HepG2 (cell line): Measurements from ENCODE around the gene ST6GALNAC3. TPM values are rescaled to one million over a fixed set of nuclear protein-coding genes. Genes with fewer than 3 reads are reported as not detected.

Source experiments
- ATAC-seq: fragments of 200-7000 bp; cut with Tn5 transposase; 3 replicates; pipeline ENCODE4 v1.9.1; 2020; ENCODE audit warnings: mild to moderate bottlenecking, moderate library complexity
- BruUV-seq: library from RNA; stranded (reverse); fragments of 400-500 nt; replicated peaks from 2 replicates; lab custom pipeline; 2021; lab: Mats Ljungman, UMichigan
- CTCF ChIA-PET: fragments of 300-600 bp; formaldehyde crosslinking; extraction: SDS; loops from one replicate; lab custom pipeline; 2021; ENCODE audit warnings: low total read pairs, inconsistent platforms, low intra/inter-chr PET ratio; lab: Yijun Ruan, JAX
- POLR2A ChIA-PET: fragments of 350-600 bp; sonication (Branson Sonifier 250); formaldehyde crosslinking; loops from one replicate; lab custom pipeline; 2020; ENCODE audit warnings: antibody characterized with exemption, inconsistent platforms; lab: Yijun Ruan, JAX
- DNase-seq: peaks from one replicate; pipeline ENCODE4 v3.0.0-alpha.2; 2015; ENCODE audit warnings: low spot score
- FAIRE-seq: peaks from 3 replicates; lab custom pipeline; 2011; peaks lifted over from hg19 to GRCh38; lab: Jason Lieb, UNC
- H2AFZ ChIP-seq: one replicate; pipeline ENCODE4 v1.6.1; 2011; ENCODE audit warnings: low read length, inconsistent platforms
- H3K27ac ChIP-seq: fragments of 300-600 bp; 3 replicates; pipeline ENCODE4 v1.8.0; 2011; ENCODE audit warnings: mixed run types, mild to moderate bottlenecking, mixed read lengths, low read length, inconsistent platforms; ENCODE audit not compliant: insufficient read depth; ENCODE audit errors: extremely low read length
- H3K27me3 ChIP-seq, 2 experiments: fragments of 200-600 bp in 1 of 2; 2 replicates in 1 of 2; 3 replicates in 1 of 2; pipeline versions ENCODE4 v1.6.0 to v1.8.0; 2011; ENCODE audit warnings: low read length in 2 of 2, mild to moderate bottlenecking in 2 of 2, moderate library complexity in 2 of 2, inconsistent platforms in 1 of 2; ENCODE audit not compliant: insufficient read depth in 2 of 2, control insufficient read depth in 1 of 2
- H3K36me3 ChIP-seq, 2 experiments: fragments of 200-600 bp in 1 of 2; replicated peaks in 1 of 2; 2 replicates in 1 of 2; 3 replicates in 1 of 2; pipeline versions ENCODE4 v1.5.1 to v1.8.0; 2011; ENCODE audit warnings: low read length in 2 of 2, inconsistent platforms in 1 of 2; ENCODE audit not compliant: insufficient read depth in 2 of 2, control insufficient read depth in 1 of 2
- H3K4me1 ChIP-seq: 2 replicates; pipeline ENCODE4 v1.5.1; 2012; ENCODE audit warnings: low read length, inconsistent platforms; ENCODE audit not compliant: insufficient read depth
- H3K4me2 ChIP-seq: 2 replicates; pipeline ENCODE4 v1.6.0; 2011; ENCODE audit warnings: low read depth, low read length, inconsistent platforms
- H3K4me3 ChIP-seq, 3 experiments: fragments of 200-600 bp in 1 of 3; sonication (generic), shearing (Covaris generic) in 1 of 3; replicated peaks in 1 of 3; 2 replicates each; pipeline ENCODE4 v1.5.1; 2011 to 2016; ENCODE audit warnings: low read length in 3 of 3, inconsistent platforms in 2 of 3, low read depth in 2 of 3, mild to moderate bottlenecking in 2 of 3, control low read depth in 1 of 3, mixed read lengths in 1 of 3; ENCODE audit not compliant: insufficient read depth in 1 of 3
- H3K79me2 ChIP-seq: one replicate; pipeline ENCODE4 v1.6.1; 2011; ENCODE audit warnings: low read length, inconsistent platforms; ENCODE audit not compliant: insufficient read depth
- H3K9ac ChIP-seq: 2 replicates; pipeline ENCODE4 v1.6.0; 2011; ENCODE audit warnings: mild to moderate bottlenecking, low read depth, low read length, inconsistent platforms; ENCODE audit not compliant: insufficient read depth
- H3K9me3 ChIP-seq: 2 replicates; pipeline ENCODE4 v1.5.1; 2012; ENCODE audit warnings: mild to moderate bottlenecking, low read length
- H4K20me1 ChIP-seq: 2 replicates; pipeline ENCODE4 v1.6.0; 2011; ENCODE audit warnings: inconsistent platforms, mild to moderate bottlenecking, low read length, moderate library complexity; ENCODE audit not compliant: insufficient read depth
- ATF5 ChIP-seq: sonication (generic); formaldehyde crosslinking; IDR thresholded peaks from 2 replicates; pipeline ENCODE4 v1.4.0; 2020; ENCODE audit warnings: mild to moderate bottlenecking, low read depth, missing genetic modification reagents
- ATF7 ChIP-seq, 2 experiments: fragments of 450-650 bp in 1 of 2; sonication (generic) in 1 of 2; formaldehyde crosslinking in 1 of 2; IDR thresholded peaks; 2 replicates each; pipeline versions ENCODE4 v1.4.0 to v1.6.1; 2016 to 2020; ENCODE audit warnings: antibody characterized with exemption in 1 of 2, mild to moderate bottlenecking in 1 of 2, missing genetic modification reagents in 1 of 2
- HIC2 ChIP-seq: sonication (generic); formaldehyde crosslinking; IDR thresholded peaks from 2 replicates; pipeline ENCODE4 v1.9.0; 2022; ENCODE audit warnings: low read depth, missing genetic modification reagents
- IRF2 ChIP-seq: IDR thresholded peaks from 2 replicates; pipeline ENCODE4 v1.6.1; 2018; ENCODE audit warnings: missing genetic modification reagents, missing compliant biosample characterization
- KDM6A ChIP-seq: IDR thresholded peaks from 2 replicates; pipeline ENCODE4 v1.6.1; 2016; ENCODE audit warnings: low read depth
- TBX2 ChIP-seq: sonication (generic); formaldehyde crosslinking; IDR thresholded peaks from 2 replicates; pipeline ENCODE4 v1.5.0; 2020; ENCODE audit warnings: missing genetic modification reagents, mild to moderate bottlenecking, borderline replicate concordance
- ZBTB34 ChIP-seq: sonication (generic); formaldehyde crosslinking; IDR thresholded peaks from 2 replicates; pipeline ENCODE4 v1.8.0; 2022; ENCODE audit warnings: mild to moderate bottlenecking, missing genetic modification reagents
- ZFP36 ChIP-seq: fragments of 150-350 bp; IDR thresholded peaks from 2 replicates; pipeline ENCODE4 v1.6.1; 2018; ENCODE audit warnings: borderline replicate concordance, low read length, low read depth; ENCODE audit not compliant: partially characterized antibody
- ZNF329 ChIP-seq: sonication (generic); formaldehyde crosslinking; IDR thresholded peaks from 2 replicates; pipeline ENCODE4 v1.9.0; 2021; ENCODE audit warnings: low read depth, mild to moderate bottlenecking, missing genetic modification reagents
- ZNF766 ChIP-seq: sonication (generic); formaldehyde crosslinking; IDR thresholded peaks from 2 replicates; pipeline ENCODE4 v1.5.0; 2020; ENCODE audit warnings: missing genetic modification reagents, borderline replicate concordance
- ZNF839 ChIP-seq: sonication (generic); formaldehyde crosslinking; IDR thresholded peaks from 2 replicates; pipeline ENCODE4 v1.4.0; 2020; ENCODE audit warnings: missing genetic modification reagents, mild to moderate bottlenecking, borderline replicate concordance
- WGBS: methylation state at CpG from one replicate; pipeline ENCODE4 v1.1.6; 2017; ENCODE audit warnings: low lambda C conversion rate; 5-methylcytosine and 5-hydroxymethylcytosine counted together
- in situ Hi-C: cut with HindIII; loops from 2 replicates; pipeline ENCODE4 v1.10.0; 2017; ENCODE audit warnings: low pct_unique_long_range_greater_than_20kb; ENCODE audit not compliant: extremely low pct_ligation_motif_present
- intact Hi-C: fragments of 100-400 bp; cut with micrococcal nuclease; formaldehyde crosslinking; loops from one replicate; pipeline ENCODE4 v1.10.0; 2022; ENCODE audit not compliant: unreplicated experiment
- polyA plus RNA-seq, 8 experiments: library from polyadenylated mRNA; depleted of rRNA in 3 of 8; stranded (reverse) in 7 of 8; unstranded in 1 of 8; fragments of >200 nt; fragmentation: Illumina TruSeq in 4 of 8; extraction: Trizol in 4 of 8; gene quantifications; 2 replicates each; pipeline versions ENCODE4 v1.2.1 to v1.2.3, GENCODE V29; 2011 to 2016; ENCODE audit warnings: low read depth in 4 of 8, missing spikeins in 1 of 8, mixed read lengths in 1 of 8; ENCODE audit not compliant: insufficient read depth in 1 of 8
- total RNA-seq, 5 experiments: library from RNA; depleted of rRNA; stranded (reverse); fragments of >200 nt; fragmentation: Illumina TruSeq; extraction: Trizol; gene quantifications; 2 replicates each; pipeline ENCODE4 v1.2.3, GENCODE V29; 2016; ENCODE audit warnings: low read depth in 1 of 5

ST6GALNAC3 gene
- total and polyA plus RNA-seq, 2 of the 13 experiments (the other 11 are each of a cell fraction or from before 2014, with no cell fraction given) = not detected

- TF ChIP-seq ZBTB34 (CRISPR knock-in tag) = no peak
Observed at GRCh38 chr1:76576876-76577524, 502.5 kb downstream of the ST6GALNAC3 start (continued).

- BruUV-seq = no TSS peak
- FAIRE-seq (no peak), ATAC-seq (no peak)
- TF ChIP-seq IRF2 (CRISPR knock-in tag) (no peak), ZNF766 (CRISPR knock-in tag) (no peak), TBX2 (no peak), ZNF839 (CRISPR knock-in tag) (no peak), KDM6A (CRISPR knock-in tag) (no peak), HIC2 (CRISPR knock-in tag) (no peak), ZNF329 (CRISPR knock-in tag) (no peak), ZFP36 (no peak), ATF7 (IDR thresholded peaks at IDR 0.05) (no peak), ATF7 (CRISPR knock-in tag; IDR thresholded peaks at IDR 0.05) (no peak), ATF5 (no peak)
Observed at GRCh38 chr1:76577525-76578185, 503.1 kb downstream of the ST6GALNAC3 start.

More at GRCh38 chr1:76577525-76578185, 503.1 kb downstream of the ST6GALNAC3 start:
- H3K27ac ChIP-seq = no peak overlapping the region
- intact Hi-C loops (no loop called here), in situ Hi-C loops (no loop called here)
- H3K36me3 ChIP-seq = no peaks in the 10 kb centered on the region
- no peaks in the 10 kb centered on the region for H3K27me3 ChIP-seq
- no peak overlapping the region for H3K9ac ChIP-seq
- WGBS = 3% methylated on average over 3 of the region's 3 CpGs
- H3K9me3 ChIP-seq = peaks cover 28% of the 10 kb centered on the region; the same call in 1 of the 2 replicates
- no peak overlapping the region for H3K4me3 ChIP-seq
- H2AFZ ChIP-seq = no peak overlapping the region
- no peaks in the 10 kb centered on the region for H3K4me1 ChIP-seq
- POLR2A ChIA-PET = no interaction called here
- CTCF ChIA-PET = no interaction called here
- no peak overlapping the region for H3K4me2 ChIP-seq
- H4K20me1 ChIP-seq = no peaks in the 10 kb centered on the region
- DNase-seq = no peak
- no peaks in the 10 kb centered on the region for H3K79me2 ChIP-seq
